SU-DHL-6 (cell line): ENCODE data around the gene ADNP.

Source experiments
- EZH2phosphoT487 ChIP-seq: fragments of 200-600 bp; sonication (generic), shearing (Covaris generic); conservative IDR thresholded peaks from 2 replicates; pipeline ENCODE4 v1.6.1; 2018; ENCODE audit warnings: mild to moderate bottlenecking, antibody characterized with exemption, low read length, moderate library complexity, mixed read lengths
- TF ChIP-seq, protein P1 (sequence below): fragments of 200-600 bp; sonication (generic); IDR thresholded peaks from one replicate; pipeline ENCODE4 v1.5.1; 2017; ENCODE audit warnings: antibody characterized with exemption, mild to moderate bottlenecking, low read length, moderate library complexity; ENCODE audit not compliant: insufficient read depth, poor library complexity, severe bottlenecking

DNA sequence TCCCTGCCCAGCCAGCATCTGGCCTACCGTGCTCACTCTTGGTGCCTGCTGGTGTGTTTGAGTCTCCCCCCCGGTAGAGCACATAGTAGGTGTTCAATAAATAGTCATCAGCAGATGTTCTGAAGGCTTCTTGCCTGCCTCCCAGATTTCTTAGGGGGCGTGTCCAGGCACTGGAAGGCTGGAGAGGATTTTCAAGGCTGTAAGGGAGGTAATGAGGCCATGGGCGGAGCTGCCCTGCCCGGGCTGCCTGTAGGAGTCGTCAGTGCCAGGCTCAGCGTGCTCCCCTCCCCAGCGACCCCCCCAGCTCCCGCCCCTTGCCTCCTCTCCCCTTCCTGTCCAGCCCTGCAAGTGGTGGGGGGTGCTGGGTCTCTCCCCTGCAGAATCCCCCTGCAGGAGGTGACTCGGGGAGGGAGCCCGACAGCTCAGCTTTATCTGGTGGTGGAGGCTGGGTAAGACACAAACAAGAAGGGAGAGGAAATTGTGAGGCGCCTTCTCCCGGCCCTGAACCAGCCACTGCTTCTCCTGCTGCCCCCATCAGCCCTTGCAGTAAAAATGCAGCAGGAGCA is 80.4 kb downstream of the ADNP start:
- TF ChIP-seq, protein P1, sequence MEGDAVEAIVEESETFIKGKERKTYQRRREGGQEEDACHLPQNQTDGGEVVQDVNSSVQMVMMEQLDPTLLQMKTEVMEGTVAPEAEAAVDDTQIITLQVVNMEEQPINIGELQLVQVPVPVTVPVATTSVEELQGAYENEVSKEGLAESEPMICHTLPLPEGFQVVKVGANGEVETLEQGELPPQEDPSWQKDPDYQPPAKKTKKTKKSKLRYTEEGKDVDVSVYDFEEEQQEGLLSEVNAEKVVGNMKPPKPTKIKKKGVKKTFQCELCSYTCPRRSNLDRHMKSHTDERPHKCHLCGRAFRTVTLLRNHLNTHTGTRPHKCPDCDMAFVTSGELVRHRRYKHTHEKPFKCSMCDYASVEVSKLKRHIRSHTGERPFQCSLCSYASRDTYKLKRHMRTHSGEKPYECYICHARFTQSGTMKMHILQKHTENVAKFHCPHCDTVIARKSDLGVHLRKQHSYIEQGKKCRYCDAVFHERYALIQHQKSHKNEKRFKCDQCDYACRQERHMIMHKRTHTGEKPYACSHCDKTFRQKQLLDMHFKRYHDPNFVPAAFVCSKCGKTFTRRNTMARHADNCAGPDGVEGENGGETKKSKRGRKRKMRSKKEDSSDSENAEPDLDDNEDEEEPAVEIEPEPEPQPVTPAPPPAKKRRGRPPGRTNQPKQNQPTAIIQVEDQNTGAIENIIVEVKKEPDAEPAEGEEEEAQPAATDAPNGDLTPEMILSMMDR = no peak
- no peak for TF ChIP-seq EZH2phosphoT487
